NT2/D1 (cell line): ENCODE data around the gene ALG12.

Experiments
- SUZ12 ChIP-seq: IDR thresholded peaks from 2 replicates; pipeline ENCODE4 v1.6.1; 2011; ENCODE audit not compliant: insufficient read length, insufficient read depth; ENCODE audit errors: extremely low read depth
- YY1 ChIP-seq: IDR thresholded peaks from 2 replicates; pipeline ENCODE4 v1.6.1; 2011; ENCODE audit not compliant: insufficient read length, insufficient read depth
- ZNF274 ChIP-seq: IDR thresholded peaks from 2 replicates; pipeline ENCODE4 v1.6.1; 2011; ENCODE audit warnings: mild to moderate bottlenecking, low read depth, low read length

DNA sequence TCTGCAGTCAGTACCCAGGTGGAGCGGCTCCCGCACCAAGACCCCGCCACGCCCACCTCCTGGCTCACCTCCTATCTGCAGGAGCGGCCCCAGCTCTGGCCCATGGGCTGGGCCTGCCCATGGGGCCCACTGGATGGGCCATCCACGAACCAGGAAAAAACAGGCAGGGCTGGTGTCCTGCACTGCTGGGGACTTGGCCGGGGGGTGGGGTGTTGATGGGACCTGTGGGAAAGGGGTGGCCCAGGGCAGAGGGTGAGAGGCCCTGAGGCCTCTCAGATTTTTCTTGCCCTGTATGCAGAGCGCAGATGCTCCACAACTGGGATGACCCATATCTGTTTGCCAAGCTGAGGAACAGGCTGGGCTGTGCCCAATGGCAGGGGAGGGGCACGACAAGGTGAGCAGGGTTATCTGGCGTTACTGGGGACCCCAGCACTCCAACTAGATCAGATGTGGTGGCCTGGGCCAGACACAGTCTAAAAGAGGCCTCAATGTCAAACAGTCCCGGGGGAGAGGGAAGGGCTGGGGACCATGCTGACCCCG, 39.7 kb upstream of the ALG12 start:
- no peak for TF ChIP-seq YY1
- no peak for TF ChIP-seq ZNF274
- no peak for TF ChIP-seq SUZ12
